Pulmonary artery endothelial cell (primary cell): ENCODE data around the gene AVL9. TPM values are rescaled to one million over a fixed set of nuclear protein-coding genes. Genes with fewer than 3 reads are reported as not detected.

Experiments
- DNase-seq: peaks from one replicate; pipeline ENCODE4 v3.0.0-alpha.2; 2011; ENCODE audit warnings: low read depth, low spot score
- total RNA-seq: library from RNA; depleted of rRNA; stranded (reverse); fragments of >200 nt; gene quantifications from 2 replicates; pipeline ENCODE4 v1.2.3, GENCODE V29; 2014

The AVL9 gene
- total RNA-seq, 1 donor from 2014 or later: 32.9 TPM

- no peak for DNase-seq
Measured at GRCh38 chr7:32533276-32534029, 38.2 kb downstream of the AVL9 start.

- no peak for DNase-seq
Measured at GRCh38 chr7:32535162-32535702, 39.9 kb downstream of the AVL9 start.

- no peak for DNase-seq
Measured at GRCh38 chr7:32536016-32536415, 40.7 kb downstream of the AVL9 start.

- DNase-seq: peak; percentile 48
Measured at GRCh38 chr7:32536585-32536984, 41.3 kb downstream of the AVL9 start.

- DNase-seq: no peak
Measured at GRCh38 chr7:32537760-32538159, 42.5 kb downstream of the AVL9 start.

GRCh38 chr7:32539366-32539765 lies 44.1 kb downstream of the AVL9 start:
- no peak for DNase-seq

GRCh38 chr7:32539919-32540531 lies 44.7 kb downstream of the AVL9 start:
- no peak for DNase-seq

- no peak for DNase-seq
Measured at GRCh38 chr7:32542595-32542994, 47.3 kb downstream of the AVL9 start.

- DNase-seq: no peak
Measured at GRCh38 chr7:32559480-32559879, 64.2 kb downstream of the AVL9 start.

- no peak for DNase-seq
Measured at GRCh38 chr7:32560075-32560474, 64.8 kb downstream of the AVL9 start.

- no peak for DNase-seq
Measured at GRCh38 chr7:32561613-32562012, 66.3 kb downstream of the AVL9 start.

GRCh38 chr7:32564542-32564941 lies 69.3 kb downstream of the AVL9 start:
- no peak for DNase-seq

GRCh38 chr7:32569388-32570289 lies 74.3 kb downstream of the AVL9 start:
- no peak for DNase-seq

- DNase-seq: no peak
Measured at GRCh38 chr7:32573110-32573687, 77.9 kb downstream of the AVL9 start.

GRCh38 chr7:32574626-32575025 lies 79.3 kb downstream of the AVL9 start:
- DNase-seq: no peak

- no peak for DNase-seq
Measured at GRCh38 chr7:32577421-32577820, 82.1 kb downstream of the AVL9 start.

- no peak for DNase-seq
Measured at GRCh38 chr7:32579776-32580175, 84.5 kb downstream of the AVL9 start.

- DNase-seq: no peak
Measured at GRCh38 chr7:32580646-32581045, 85.4 kb downstream of the AVL9 start.

- DNase-seq: no peak
Measured at GRCh38 chr7:32582036-32582435, 86.7 kb downstream of the AVL9 start.

GRCh38 chr7:32583791-32584190 lies 88.5 kb downstream of the AVL9 start:
- DNase-seq: no peak
